Hepatocyte (in vitro differentiated cells): ENCODE results near the gene COL13A1. TPM values are rescaled to one million over a fixed set of nuclear protein-coding genes. Genes with fewer than 3 reads are reported as not detected.

Experiments used
- DNase-seq: peaks from one replicate; pipeline ENCODE4 v3.0.0-alpha.2; 2016; ENCODE audit warnings: low spot score
- H2AFZ ChIP-seq: fragments of 200-600 bp; sonication (generic); 2 replicates; pipeline ENCODE4 v1.6.0; 2016; ENCODE audit warnings: antibody characterized with exemption, mild to moderate bottlenecking
- H3K27ac ChIP-seq: fragments of 200-600 bp; sonication (generic); 2 replicates; pipeline ENCODE4 v1.5.1; 2016; ENCODE audit warnings: mild to moderate bottlenecking
- H3K27me3 ChIP-seq: fragments of 200-600 bp; sonication (generic); 2 replicates; pipeline ENCODE4 v1.6.1; 2016
- H3K36me3 ChIP-seq: fragments of 200-600 bp; sonication (generic); replicated peaks from 2 replicates; pipeline ENCODE4 v1.5.1; 2016; ENCODE audit warnings: low read depth; ENCODE audit not compliant: insufficient read depth
- H3K4me1 ChIP-seq: fragments of 200-600 bp; sonication (generic); 2 replicates; pipeline ENCODE4 v1.5.1; 2016; ENCODE audit warnings: mild to moderate bottlenecking, moderate library complexity; ENCODE audit not compliant: insufficient read depth
- H3K4me2 ChIP-seq: fragments of 200-600 bp; sonication (generic); 2 replicates; pipeline ENCODE4 v1.6.0; 2016
- H3K4me3 ChIP-seq: fragments of 200-600 bp; sonication (generic); 2 replicates; pipeline ENCODE4 v1.5.1; 2016; ENCODE audit warnings: mild to moderate bottlenecking
- H3K79me2 ChIP-seq: fragments of 200-600 bp; sonication (generic); 2 replicates; pipeline ENCODE4 v1.6.0; 2017; ENCODE audit warnings: mild to moderate bottlenecking
- H3K9me2 ChIP-seq: fragments of 200-600 bp; sonication (generic); replicated peaks from 2 replicates; pipeline ENCODE4 v1.6.0; 2017; ENCODE audit warnings: mild to moderate bottlenecking; ENCODE audit not compliant: insufficient read depth
- H3K9me3 ChIP-seq: fragments of 200-600 bp; sonication (generic); 2 replicates; pipeline ENCODE4 v1.5.1; 2016; ENCODE audit warnings: low read depth, mild to moderate bottlenecking
- H4K20me1 ChIP-seq: fragments of 200-600 bp; sonication (generic); 2 replicates; pipeline ENCODE4 v1.6.0; 2016; ENCODE audit warnings: mild to moderate bottlenecking; ENCODE audit not compliant: insufficient read depth, poor library complexity, severe bottlenecking
- EZH2 ChIP-seq: fragments of 200-600 bp; sonication (generic); IDR thresholded peaks from 2 replicates; pipeline ENCODE4 v1.6.1; 2016; ENCODE audit warnings: antibody characterized with exemption, mild to moderate bottlenecking, borderline replicate concordance
- EZH2phosphoT487 ChIP-seq: fragments of 200-600 bp; sonication (generic); IDR thresholded peaks from one replicate; pipeline ENCODE4 v1.6.1; 2018; ENCODE audit warnings: antibody characterized with exemption, mild to moderate bottlenecking, low read depth, moderate library complexity; ENCODE audit not compliant: unreplicated experiment, severe bottlenecking
- WGBS: methylation state at CpG from one replicate; pipeline ENCODE4 v1.1.6; 2016; ENCODE audit warnings: low lambda C conversion rate; ENCODE audit errors: missing lambda C conversion rate; 5-methylcytosine and 5-hydroxymethylcytosine counted together
- polyA plus RNA-seq: library from polyadenylated mRNA; unstranded; fragments of >200 nt; fragmentation: Nextera tagmentation; extraction: Ambion mirVana; gene quantifications from 2 replicates; pipeline ENCODE4 v1.2.1, GENCODE V29; 2016
- total RNA-seq: library from RNA; depleted of rRNA; stranded (reverse); fragments of >200 nt; gene quantifications from 2 replicates; pipeline ENCODE4 v1.2.3, GENCODE V29; 2014
- TF ChIP-seq, protein P1 (sequence below): fragments of 200-600 bp; sonication (generic); IDR thresholded peaks from 2 replicates; pipeline ENCODE4 v1.5.1; 2016; ENCODE audit warnings: antibody characterized with exemption, mild to moderate bottlenecking; ENCODE audit not compliant: poor library complexity

COL13A1 gene
- total and polyA plus RNA-seq, 2 experiments from 2014 or later = 4.5 to 8.5 TPM

GRCh38 chr10:69884024-69884367 is 82.3 kb downstream of the COL13A1 start:
- H3K27ac ChIP-seq = no peak overlapping the region
- no peaks in the 10 kb centered on the region for H3K27me3 ChIP-seq
- TF ChIP-seq, protein P1, sequence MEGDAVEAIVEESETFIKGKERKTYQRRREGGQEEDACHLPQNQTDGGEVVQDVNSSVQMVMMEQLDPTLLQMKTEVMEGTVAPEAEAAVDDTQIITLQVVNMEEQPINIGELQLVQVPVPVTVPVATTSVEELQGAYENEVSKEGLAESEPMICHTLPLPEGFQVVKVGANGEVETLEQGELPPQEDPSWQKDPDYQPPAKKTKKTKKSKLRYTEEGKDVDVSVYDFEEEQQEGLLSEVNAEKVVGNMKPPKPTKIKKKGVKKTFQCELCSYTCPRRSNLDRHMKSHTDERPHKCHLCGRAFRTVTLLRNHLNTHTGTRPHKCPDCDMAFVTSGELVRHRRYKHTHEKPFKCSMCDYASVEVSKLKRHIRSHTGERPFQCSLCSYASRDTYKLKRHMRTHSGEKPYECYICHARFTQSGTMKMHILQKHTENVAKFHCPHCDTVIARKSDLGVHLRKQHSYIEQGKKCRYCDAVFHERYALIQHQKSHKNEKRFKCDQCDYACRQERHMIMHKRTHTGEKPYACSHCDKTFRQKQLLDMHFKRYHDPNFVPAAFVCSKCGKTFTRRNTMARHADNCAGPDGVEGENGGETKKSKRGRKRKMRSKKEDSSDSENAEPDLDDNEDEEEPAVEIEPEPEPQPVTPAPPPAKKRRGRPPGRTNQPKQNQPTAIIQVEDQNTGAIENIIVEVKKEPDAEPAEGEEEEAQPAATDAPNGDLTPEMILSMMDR = no peak
- TF ChIP-seq EZH2 (no peak), EZH2phosphoT487 (no peak)
- DNase-seq = no peak
- H3K4me3 ChIP-seq = no peak overlapping the region
- no peaks in the 10 kb centered on the region for H3K36me3 ChIP-seq
- no peaks in the 10 kb centered on the region for H3K79me2 ChIP-seq
- WGBS = 93% methylated on average over 3 of the region's 3 CpGs
- peaks cover 2% of the 10 kb centered on the region for H3K4me1 ChIP-seq
- no peak overlapping the region for H3K4me2 ChIP-seq
- H2AFZ ChIP-seq = no peak overlapping the region
- H3K9me2 ChIP-seq = no peaks in the 10 kb centered on the region
- H3K9me3 ChIP-seq = no peaks in the 10 kb centered on the region
- H4K20me1 ChIP-seq = no peaks in the 10 kb centered on the region

- H3K27me3 ChIP-seq = no peaks in the 10 kb centered on the region
- 86% methylated on average over 5 of the region's 5 CpGs for WGBS
- peaks cover 2% of the 10 kb centered on the region for H3K4me1 ChIP-seq
- no peak overlapping the region for H3K27ac ChIP-seq
- TF ChIP-seq EZH2phosphoT487 (no peak), EZH2 (no peak)
- TF ChIP-seq, protein P1 = no peak
- no peaks in the 10 kb centered on the region for H3K9me2 ChIP-seq
- no peak overlapping the region for H3K4me3 ChIP-seq
- DNase-seq = no peak
- H2AFZ ChIP-seq = no peak overlapping the region
- no peak overlapping the region for H3K4me2 ChIP-seq
- H3K79me2 ChIP-seq = no peaks in the 10 kb centered on the region
- H4K20me1 ChIP-seq = no peaks in the 10 kb centered on the region
- no peaks in the 10 kb centered on the region for H3K36me3 ChIP-seq
- H3K9me3 ChIP-seq = no peaks in the 10 kb centered on the region
Observed at GRCh38 chr10:69884686-69885085, 83.0 kb downstream of the COL13A1 start.

DNA sequence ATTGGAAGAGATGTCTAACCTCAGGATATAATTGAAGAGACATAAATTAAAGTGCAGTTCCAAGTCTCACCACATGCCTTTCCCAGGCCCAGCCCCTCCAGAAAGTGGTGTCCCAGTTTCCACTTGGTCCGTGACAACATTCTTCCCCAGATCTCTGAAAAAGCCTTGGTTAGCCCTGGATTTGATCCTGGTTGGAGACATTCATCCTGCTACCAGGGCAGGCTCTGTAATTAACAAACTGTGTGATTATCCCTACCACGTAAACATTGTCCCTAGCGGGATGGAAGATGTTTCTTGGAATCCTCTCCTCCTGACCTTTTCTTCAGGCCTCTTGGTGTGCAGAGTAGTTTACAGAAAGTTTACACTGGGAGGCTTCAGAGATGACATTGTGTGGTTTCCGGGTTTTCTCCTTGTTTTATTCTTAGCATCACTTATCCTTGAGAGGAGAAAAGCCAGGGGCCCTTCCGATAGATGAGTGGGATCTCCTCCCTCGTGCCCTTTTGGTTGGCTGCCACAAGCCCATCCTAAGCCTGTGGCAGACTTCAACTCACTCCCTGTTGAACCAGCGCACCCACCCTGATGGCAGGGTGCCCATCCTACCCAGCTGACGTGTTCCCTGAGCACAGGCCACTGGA is 83.8 kb downstream of the COL13A1 start:
- no peak for DNase-seq
- Histone ChIP-seq H3K9me3 (no peaks in the 10 kb centered on the region), H3K36me3 (no peaks in the 10 kb centered on the region), H3K27me3 (no peaks in the 10 kb centered on the region), H3K4me1 (no peaks in the 10 kb centered on the region), H4K20me1 (no peaks in the 10 kb centered on the region), H3K27ac (peak overlapping the region; percentile 2), H3K4me2 (no peak overlapping the region), H3K9me2 (no peaks in the 10 kb centered on the region), H3K79me2 (no peaks in the 10 kb centered on the region), H3K4me3 (no peak overlapping the region), H2AFZ (no peak overlapping the region)
- no peak for TF ChIP-seq EZH2
- TF ChIP-seq, protein P1 = peak; percentile 31
- TF ChIP-seq EZH2phosphoT487 = no peak
- WGBS = 71% methylated on average over 8 of the region's 8 CpGs
